Activated naive CD4-positive, alpha-beta T cell treated with anti-CD3 and anti-CD28 coated beads, Interleukin-2, amount 50 U/mL, for 72 hours (primary cell): Measurements from ENCODE around the gene ST8SIA5. TPM values are rescaled to one million over a fixed set of nuclear protein-coding genes. Genes with fewer than 3 reads are reported as not detected.

Experiments
- ATAC-seq, 2 donors: fragments of 150-1000 bp; cut with Tn5 transposase; 2 replicates each; pipeline ENCODE4 v1.10.0; 2021; ENCODE audit warnings: mild to moderate bottlenecking in 2 of 2, moderate library complexity in 2 of 2
- DNase-seq, 2 donors: peaks; one replicate each; pipeline ENCODE4 v3.0.0; 2021 to 2022; ENCODE audit warnings: low spot score in 2 of 2
- H3K27ac Mint-ChIP-seq, 2 donors: one replicate each; pipeline ENCODE4 v1.8.0; 2022; ENCODE audit warnings: mild to moderate bottlenecking in 2 of 2, mixed read lengths in 2 of 2
- H3K36me3 Mint-ChIP-seq, 2 donors: one replicate each; pipeline ENCODE4 v1.8.0; 2022; ENCODE audit warnings: mixed read lengths in 2 of 2
- H3K9me3 Mint-ChIP-seq, 2 donors: one replicate each; pipeline ENCODE4 v1.8.0; 2022; ENCODE audit warnings: mixed read lengths in 2 of 2
- total RNA-seq, 2 donors: library from RNA; stranded (reverse); gene quantifications; one replicate each; pipeline ENCODE4 v1.2.3, GENCODE V29; 2022

The ST8SIA5 gene
- total RNA-seq, 2 donors from 2014 or later = 0.19 TPM; not detected in 1

GRCh38 chr18:46668694-46669093 lies 88.2 kb downstream of the ST8SIA5 start:
- no peak for ATAC-seq
- no peaks in the 10 kb centered on the region for H3K36me3 Mint-ChIP-seq
- H3K9me3 Mint-ChIP-seq = no peaks in the 10 kb centered on the region
- DNase-seq = no peak
- no peak overlapping the region for H3K27ac Mint-ChIP-seq

DNA sequence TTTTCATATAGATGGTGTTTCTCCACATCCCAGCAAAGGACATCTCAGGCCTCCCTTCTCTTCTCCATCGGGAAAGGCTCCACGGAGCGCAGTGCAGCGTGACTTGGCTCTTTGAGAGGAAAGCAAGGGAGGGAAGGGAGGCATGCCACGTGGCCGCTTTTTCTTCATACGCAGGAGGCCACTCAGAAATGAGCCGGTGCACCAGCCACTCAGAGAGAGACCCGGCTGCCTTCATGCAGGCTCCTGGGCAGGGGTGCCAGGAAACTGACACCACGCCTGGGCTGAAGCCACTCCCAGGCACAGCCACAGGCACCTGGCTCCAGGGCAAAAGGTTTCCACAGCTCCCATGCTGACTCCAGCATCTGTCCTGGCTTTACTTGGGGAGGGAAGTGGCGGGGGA lies 88.7 kb downstream of the ST8SIA5 start:
- no peak for ATAC-seq
- DNase-seq = no peak
- Mint-ChIP-seq H3K36me3 (no peaks in the 10 kb centered on the region), H3K27ac (no peak overlapping the region), H3K9me3 (no peaks in the 10 kb centered on the region)

- peak overlapping the region in 1 of 2 donors; percentile 6 for H3K27ac Mint-ChIP-seq
- DNase-seq = no peak
- H3K36me3 Mint-ChIP-seq = no peaks in the 10 kb centered on the region
- H3K9me3 Mint-ChIP-seq = no peaks in the 10 kb centered on the region
- no peak for ATAC-seq
Measured at GRCh38 chr18:46663539-46663938, 93.3 kb downstream of the ST8SIA5 start.

DNA sequence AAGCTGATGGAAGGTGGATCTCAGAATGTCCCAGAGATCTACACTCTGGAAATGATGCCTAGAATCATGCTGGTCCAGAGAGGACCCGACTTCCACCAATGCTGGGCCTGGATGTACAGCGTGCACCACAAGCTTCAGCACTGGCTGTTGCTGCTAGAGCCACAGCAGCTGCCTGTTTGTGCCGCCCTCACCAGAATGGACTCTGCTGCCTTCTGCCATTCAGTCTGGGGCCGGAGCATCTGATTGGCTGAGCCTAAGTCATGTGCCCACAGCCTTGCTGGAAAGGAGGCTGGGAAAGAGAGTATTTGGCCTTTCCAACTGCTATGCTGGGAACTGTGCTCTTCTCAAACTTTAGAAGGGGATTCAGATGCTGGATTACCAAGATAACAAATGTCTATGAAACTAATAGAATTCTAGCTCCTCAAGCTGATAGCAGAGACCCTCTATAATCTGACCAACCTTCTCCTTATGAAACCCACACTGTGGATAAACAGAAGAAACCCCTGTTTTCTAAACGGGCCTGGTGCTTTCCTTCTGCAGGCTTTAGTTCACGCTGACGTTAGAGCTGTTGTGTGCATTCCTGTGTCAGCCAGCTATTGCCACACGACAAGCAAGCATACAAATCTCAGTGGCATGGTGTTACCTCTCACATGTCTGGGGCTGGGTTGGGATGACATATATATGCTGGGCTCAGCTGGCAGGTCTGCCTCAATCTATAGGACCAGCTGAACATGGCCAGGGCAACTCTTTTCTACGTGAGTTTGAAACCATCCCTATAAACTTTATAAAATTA lies 95.7 kb downstream of the ST8SIA5 start:
- Mint-ChIP-seq H3K36me3 (no peaks in the 10 kb centered on the region), H3K9me3 (no peaks in the 10 kb centered on the region), H3K27ac (no peak overlapping the region)
- no peak for DNase-seq
- no peak for ATAC-seq

- no peaks in the 10 kb centered on the region for H3K36me3 Mint-ChIP-seq
- no peak overlapping the region for H3K27ac Mint-ChIP-seq
Measured at GRCh38 chr18:46659484-46659883, 97.4 kb downstream of the ST8SIA5 start.

DNA sequence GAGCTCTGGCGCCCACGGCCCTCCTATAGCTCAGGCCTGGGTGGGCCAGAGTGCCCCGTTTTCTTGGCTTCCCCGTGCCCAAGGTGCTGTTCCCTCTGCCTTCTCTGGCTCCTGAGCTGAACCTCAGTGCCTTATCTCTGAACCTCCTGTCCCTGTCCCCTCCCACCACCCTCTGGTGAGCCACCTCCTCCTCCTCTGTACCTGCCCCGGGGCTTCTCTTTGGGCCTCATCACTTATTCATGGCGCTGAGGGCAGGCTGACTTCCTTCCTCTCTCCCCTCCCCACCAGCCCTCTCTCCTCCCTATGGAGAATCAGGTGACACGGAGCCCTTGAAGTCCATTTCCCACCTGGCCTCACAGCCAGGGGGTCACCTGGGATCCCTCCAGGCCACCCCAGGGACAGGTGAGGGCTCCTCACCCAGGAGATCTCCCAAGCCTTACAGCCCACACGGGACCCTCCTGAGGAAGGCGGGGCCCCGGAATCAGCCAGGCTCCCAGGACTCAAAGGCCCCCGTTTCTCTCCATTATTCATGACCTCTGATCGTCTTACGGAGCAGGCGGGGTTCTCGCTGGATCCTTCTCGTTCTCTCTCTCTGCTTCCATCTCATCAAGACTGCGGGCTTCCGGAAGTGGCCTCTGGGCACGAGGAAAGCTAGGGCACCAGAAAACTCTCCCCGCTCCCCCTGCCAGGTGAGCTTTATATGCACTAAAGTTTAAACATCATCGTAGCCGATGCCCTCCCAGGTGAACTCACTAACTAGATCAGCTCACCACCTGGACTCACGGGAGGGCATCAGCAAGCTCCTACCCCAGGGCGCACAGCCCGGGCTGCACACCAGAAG lies 99.5 kb downstream of the ST8SIA5 start, which contains the start of gene LOXHD1:
Gene LOXHD1, minus strand, starts transcription at position 106 of the 841 bp plus-strand sequence. CDS start 187 bp downstream, outside the sequence.
- DNase-seq = no peak
- Mint-ChIP-seq H3K9me3 (no peaks in the 10 kb centered on the region), H3K27ac (peak within 1 kb of the TSS in 1 of 2 donors; percentile 97), H3K36me3 (no peaks in the 10 kb centered on the region)
- no peak for ATAC-seq

More at GRCh38 chr18:46659484-46659883, 97.4 kb downstream of the ST8SIA5 start:
- ATAC-seq = no peak
- H3K9me3 Mint-ChIP-seq = no peaks in the 10 kb centered on the region
- DNase-seq = no peak

DNA sequence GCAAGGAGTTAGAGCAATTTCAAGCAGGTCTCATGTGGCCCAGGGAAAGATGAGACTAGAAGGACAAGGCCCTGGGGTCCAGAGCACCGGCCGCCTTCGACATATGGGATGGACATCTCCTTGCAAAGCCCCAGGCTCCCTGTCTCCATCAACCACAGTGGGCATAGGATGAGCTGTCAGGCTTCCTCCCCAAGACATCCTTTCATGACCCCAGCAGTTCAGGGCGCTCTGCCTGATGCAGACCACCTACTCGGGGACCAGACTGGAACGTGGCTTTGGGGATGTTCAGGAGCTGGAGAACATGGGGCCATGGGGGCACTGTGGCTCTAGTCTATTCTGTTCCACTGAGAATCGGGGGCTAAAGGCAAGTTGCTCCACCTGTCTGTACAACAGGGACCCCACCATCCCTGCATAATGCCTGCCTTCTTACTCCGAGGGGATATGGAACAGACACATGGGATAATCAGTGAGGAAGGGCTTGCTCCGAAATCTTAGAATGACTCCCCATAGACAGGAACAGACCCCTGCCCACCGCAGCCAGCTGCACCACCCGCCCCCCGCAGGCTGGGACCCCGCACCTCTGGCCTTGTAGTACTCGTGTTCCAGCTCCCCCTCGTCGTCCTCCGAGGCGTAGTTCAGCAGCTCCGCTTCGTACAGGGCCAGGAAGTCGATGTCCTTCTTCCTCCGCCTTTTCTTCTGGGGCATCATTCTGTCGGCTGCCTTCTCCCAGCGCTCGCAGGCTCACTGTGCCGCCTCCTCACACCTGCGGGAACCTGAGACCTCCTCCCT lies 100.3 kb downstream of the ST8SIA5 start:
- H3K36me3 Mint-ChIP-seq = no peaks in the 10 kb centered on the region
- no peak for DNase-seq
- ATAC-seq = no peak

GRCh38 chr18:46652372-46652771 lies 104.5 kb downstream of the ST8SIA5 start:
- DNase-seq = no peak

More for the DNA sequence above, 100.3 kb downstream of the ST8SIA5 start:
- Mint-ChIP-seq H3K9me3 (no peaks in the 10 kb centered on the region), H3K27ac (no peak overlapping the region)

DNA sequence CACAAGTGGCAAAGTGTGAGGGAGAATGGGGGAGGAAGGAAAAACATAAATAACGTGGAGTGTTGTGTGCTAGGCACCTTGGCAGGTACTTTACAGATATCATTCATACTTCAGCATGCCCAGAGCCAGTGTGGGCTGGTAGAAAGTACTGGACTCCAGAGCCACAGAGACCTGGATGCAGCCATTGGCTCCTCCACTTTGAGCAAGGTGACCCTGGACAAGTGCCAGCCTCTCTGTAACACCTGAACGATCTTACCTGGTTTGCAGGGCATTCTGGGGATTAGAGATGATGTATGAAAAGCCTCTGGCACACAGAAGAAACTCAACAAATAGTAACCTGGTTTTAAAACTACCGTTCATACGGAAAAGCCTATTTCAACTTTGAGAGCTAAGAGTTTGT lies 106.2 kb downstream of the ST8SIA5 start:
- no peak overlapping the region for H3K27ac Mint-ChIP-seq

More at GRCh38 chr18:46652372-46652771, 104.5 kb downstream of the ST8SIA5 start:
- no peak for ATAC-seq
- Mint-ChIP-seq H3K9me3 (no peaks in the 10 kb centered on the region), H3K27ac (no peak overlapping the region), H3K36me3 (no peaks in the 10 kb centered on the region)

DNA sequence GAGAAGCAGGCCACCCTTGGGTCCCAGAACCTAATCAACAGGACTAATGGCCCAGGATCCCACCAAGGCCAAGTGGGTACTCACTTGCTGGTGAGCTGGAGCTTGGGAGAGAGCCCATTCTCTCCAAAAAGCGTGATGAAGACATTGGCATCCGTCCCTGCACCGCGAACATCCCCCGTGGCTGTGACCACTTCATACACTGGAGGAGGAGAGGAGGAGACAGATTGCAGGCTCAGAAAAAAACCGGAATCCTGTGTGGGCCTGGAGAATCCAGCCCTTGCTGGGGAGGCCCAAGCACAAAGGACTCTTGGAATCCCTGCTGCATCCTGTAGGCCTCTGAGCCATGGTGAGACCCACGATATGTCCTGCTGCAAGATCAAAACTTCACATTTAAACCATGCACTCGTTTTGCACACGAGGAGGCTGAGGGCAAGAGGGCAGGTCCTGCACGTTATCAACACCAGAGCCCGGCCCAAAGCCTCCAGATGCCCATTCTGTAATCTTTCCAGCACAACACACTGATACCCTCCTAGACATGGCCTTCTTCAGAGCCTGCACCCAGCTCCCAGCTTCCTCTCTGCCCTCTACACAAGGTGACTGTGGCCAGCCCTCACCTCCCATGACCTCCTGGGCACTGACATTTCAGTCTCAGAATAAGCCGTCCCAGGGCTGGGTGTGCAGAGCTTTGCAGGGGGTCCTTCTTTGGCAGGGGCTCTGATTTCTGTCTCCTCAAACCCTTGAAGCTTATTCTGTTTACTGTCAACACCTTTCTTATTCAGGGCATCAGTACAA lies 107.6 kb downstream of the ST8SIA5 start:
- no peak overlapping the region for H3K27ac Mint-ChIP-seq
- DNase-seq = no peak
- no peaks in the 10 kb centered on the region for H3K9me3 Mint-ChIP-seq
- no peak for ATAC-seq
- no peaks in the 10 kb centered on the region for H3K36me3 Mint-ChIP-seq

More for the DNA sequence above, 106.2 kb downstream of the ST8SIA5 start:
- no peaks in the 10 kb centered on the region for H3K9me3 Mint-ChIP-seq
- DNase-seq = no peak
- no peaks in the 10 kb centered on the region for H3K36me3 Mint-ChIP-seq
- ATAC-seq = no peak

DNA sequence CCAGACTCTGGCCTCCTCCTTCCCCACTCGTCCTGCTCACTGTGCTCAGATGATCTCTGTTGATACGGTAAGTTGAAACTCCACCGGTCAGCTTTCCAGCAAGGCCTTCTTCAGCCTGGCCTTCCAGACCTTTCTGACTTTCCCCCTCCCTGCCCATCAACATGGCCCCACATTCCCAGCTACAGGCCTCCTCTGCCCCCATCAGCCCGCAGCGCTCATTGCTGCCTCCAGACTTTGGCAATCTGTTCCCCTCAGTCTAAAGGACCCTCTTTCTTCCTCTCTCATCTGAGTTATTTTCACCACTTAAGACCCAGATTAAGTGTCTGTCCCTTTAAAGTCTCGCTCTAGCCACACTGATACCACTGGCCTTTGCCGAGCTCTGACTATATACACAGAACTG lies 110.4 kb downstream of the ST8SIA5 start:
- Mint-ChIP-seq H3K27ac (no peak overlapping the region), H3K9me3 (no peaks in the 10 kb centered on the region), H3K36me3 (no peaks in the 10 kb centered on the region)
- ATAC-seq (no peak), DNase-seq (no peak)

GRCh38 chr18:46642561-46642960 lies 114.3 kb downstream of the ST8SIA5 start:
- ATAC-seq (no peak), DNase-seq (no peak)
- Mint-ChIP-seq H3K36me3 (no peaks in the 10 kb centered on the region), H3K27ac (no peak overlapping the region), H3K9me3 (no peaks in the 10 kb centered on the region)

DNA sequence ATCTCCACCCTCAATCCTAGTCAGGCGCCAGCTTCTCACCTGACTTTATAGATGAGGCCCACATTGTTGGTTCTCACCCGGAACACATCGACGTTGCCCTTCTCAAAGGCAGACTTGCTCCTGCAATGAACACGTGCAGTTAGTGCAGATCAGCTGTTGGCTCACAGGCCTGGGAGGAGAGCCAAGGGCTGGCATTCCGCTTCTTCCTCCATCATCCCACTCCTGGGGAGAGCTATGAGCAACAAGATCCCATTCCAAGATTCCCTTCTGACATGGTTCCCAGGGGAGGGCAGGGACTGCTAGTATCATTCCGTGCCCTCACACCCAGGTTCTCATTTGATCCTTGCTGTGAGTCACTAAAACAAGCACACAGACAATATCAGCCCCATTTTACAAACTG lies 114.9 kb downstream of the ST8SIA5 start:
- Mint-ChIP-seq H3K9me3 (no peaks in the 10 kb centered on the region), H3K36me3 (no peaks in the 10 kb centered on the region), H3K27ac (no peak overlapping the region)
- DNase-seq (no peak), ATAC-seq (no peak)

- ATAC-seq = no peak
- DNase-seq = no peak
- H3K9me3 Mint-ChIP-seq = no peaks in the 10 kb centered on the region
- no peak overlapping the region for H3K27ac Mint-ChIP-seq
- no peaks in the 10 kb centered on the region for H3K36me3 Mint-ChIP-seq
Measured at GRCh38 chr18:46639386-46639785, 117.5 kb downstream of the ST8SIA5 start.

DNA sequence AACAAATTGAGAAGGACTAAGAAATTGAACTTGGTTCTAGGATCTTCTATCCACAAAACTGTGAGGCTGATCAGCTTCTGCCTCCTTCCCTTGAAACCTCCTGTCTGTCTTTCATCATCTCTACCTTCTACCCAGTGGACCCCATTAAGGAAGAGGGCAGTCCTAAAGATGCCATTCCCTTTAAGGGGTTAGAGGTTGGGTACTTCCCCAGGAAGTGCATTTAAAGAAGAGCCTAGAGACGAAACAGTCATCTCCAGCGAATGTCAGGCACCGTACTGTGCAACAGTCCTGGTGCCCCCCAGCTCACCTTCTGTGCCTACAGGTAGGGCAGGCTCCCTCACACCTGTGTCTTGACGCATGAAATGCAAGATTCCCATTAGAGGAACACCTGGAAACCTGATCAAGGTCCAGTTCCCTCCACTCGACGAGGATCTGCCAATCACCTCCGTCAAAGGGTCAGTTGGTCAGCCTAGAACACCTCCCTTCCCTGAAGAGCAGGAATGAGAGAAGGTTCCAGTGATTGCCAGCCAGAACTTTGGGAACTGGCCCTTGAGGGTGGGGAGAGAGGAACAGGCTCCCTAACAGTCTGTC lies 120.7 kb downstream of the ST8SIA5 start:
- DNase-seq = no peak
- Mint-ChIP-seq H3K9me3 (peaks cover 0 to 8% of the 10 kb centered on the region in 2 donors), H3K36me3 (no peaks in the 10 kb centered on the region), H3K27ac (no peak overlapping the region)
- ATAC-seq = no peak
